ENCODE data around the gene SBF2.
"Not testable (repeated sequence)": the region's sequence is repeated elsewhere in the genome, so short reads cannot be mapped to it uniquely, and the experiment has no call there.

The SBF2 gene

GRCh38 chr11:10255388-10256125 lies 38.5 kb downstream of the SBF2 start:
- Histone ChIP-seq H3K27me3 (ENCODE audit: insufficient read depth, low read length) (no peaks in the 10 kb centered on the region), H3K9me3 (ENCODE audit: low read length) (no peaks in the 10 kb centered on the region), H3K36me3 (ENCODE audit: insufficient read depth, low read length) (no peaks in the 10 kb centered on the region), H3K4me1 (ENCODE audit: insufficient read depth, low read length) (no peaks in the 10 kb centered on the region), H2AFZ (ENCODE audit: low read depth, low read length) (no peak overlapping the region), H3K4me3 (ENCODE audit: low read length) (no peak overlapping the region)

DNA sequence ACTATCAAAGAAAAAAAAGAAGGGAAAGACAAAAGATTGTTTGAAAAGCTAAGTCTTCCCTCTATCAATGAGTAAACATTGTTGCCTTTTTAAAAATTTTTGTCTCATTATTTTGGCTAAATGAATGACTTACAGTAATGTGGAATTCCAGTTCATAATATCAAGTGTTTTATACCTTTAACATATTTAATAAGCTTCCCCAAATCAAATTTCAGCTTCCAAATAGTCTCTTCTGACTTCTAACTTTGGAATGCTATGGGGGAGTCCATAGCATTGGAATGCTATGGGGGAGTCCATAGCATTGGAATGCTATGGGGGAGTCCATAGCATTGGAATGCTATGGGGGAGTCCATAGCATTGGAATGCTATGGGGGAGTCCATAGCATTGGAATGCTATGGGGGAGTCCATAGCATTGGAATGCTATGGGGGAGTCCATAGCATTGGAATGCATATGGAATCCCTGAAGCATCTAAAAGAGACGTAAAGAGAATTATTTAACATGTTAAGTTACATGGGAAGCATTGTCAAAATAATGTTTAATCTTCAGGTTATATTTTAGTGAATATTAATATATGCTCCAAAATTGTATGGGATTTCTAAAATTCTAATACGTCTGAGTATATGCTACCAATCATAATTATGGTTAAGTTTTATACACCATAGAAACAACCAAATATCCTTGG lies 44.4 kb downstream of the SBF2 start:
- H3K4me3 ChIP-seq (ENCODE audit: low read length); H2AFZ ChIP-seq (ENCODE audit: low read depth, low read length); H3K27me3 ChIP-seq (ENCODE audit: insufficient read depth, low read length); H3K4me1 ChIP-seq (ENCODE audit: insufficient read depth, low read length); H3K9me3 ChIP-seq (ENCODE audit: low read length); H3K36me3 ChIP-seq (ENCODE audit: insufficient read depth, low read length): not testable (repeated sequence)

GRCh38 chr11:10247011-10247410 lies 47.0 kb downstream of the SBF2 start:
- Histone ChIP-seq H3K36me3 (ENCODE audit: insufficient read depth, low read length) (no peaks in the 10 kb centered on the region), H3K9me3 (ENCODE audit: low read length) (peaks cover 6% of the 10 kb centered on the region), H3K4me3 (ENCODE audit: low read length) (no peak overlapping the region), H3K27me3 (ENCODE audit: insufficient read depth, low read length) (no peaks in the 10 kb centered on the region), H2AFZ (ENCODE audit: low read depth, low read length) (no peak overlapping the region), H3K4me1 (ENCODE audit: insufficient read depth, low read length) (no peaks in the 10 kb centered on the region)

- H3K4me1 ChIP-seq (ENCODE audit: insufficient read depth, low read length): no peaks in the 10 kb centered on the region
- H3K9me3 ChIP-seq (ENCODE audit: low read length): peaks cover 6% of the 10 kb centered on the region
- no peaks in the 10 kb centered on the region for H3K36me3 ChIP-seq (ENCODE audit: insufficient read depth, low read length)
- H2AFZ ChIP-seq (ENCODE audit: low read depth, low read length): no peak overlapping the region
- no peaks in the 10 kb centered on the region for H3K27me3 ChIP-seq (ENCODE audit: insufficient read depth, low read length)
- no peak overlapping the region for H3K4me3 ChIP-seq (ENCODE audit: low read length)
These were observed 50.0 kb downstream of the SBF2 start for GRCh38 chr11:10243896-10244575.

- H2AFZ ChIP-seq (ENCODE audit: low read depth, low read length): no peak overlapping the region
- no peaks in the 10 kb centered on the region for H3K27me3 ChIP-seq (ENCODE audit: insufficient read depth, low read length)
- no peak overlapping the region for H3K4me3 ChIP-seq (ENCODE audit: low read length)
These were observed 57.2 kb downstream of the SBF2 start for GRCh38 chr11:10236840-10237239.

GRCh38 chr11:10233581-10233980 lies 60.4 kb downstream of the SBF2 start:
- Histone ChIP-seq H2AFZ (ENCODE audit: low read depth, low read length) (no peak overlapping the region), H3K4me1 (ENCODE audit: insufficient read depth, low read length) (no peaks in the 10 kb centered on the region), H3K27me3 (ENCODE audit: insufficient read depth, low read length) (no peaks in the 10 kb centered on the region), H3K36me3 (ENCODE audit: insufficient read depth, low read length) (no peaks in the 10 kb centered on the region), H3K9me3 (ENCODE audit: low read length) (peaks cover 8% of the 10 kb centered on the region), H3K4me3 (ENCODE audit: low read length) (no peak overlapping the region)

More at GRCh38 chr11:10236840-10237239, 57.2 kb downstream of the SBF2 start:
- Histone ChIP-seq H3K4me1 (ENCODE audit: insufficient read depth, low read length) (no peaks in the 10 kb centered on the region), H3K9me3 (ENCODE audit: low read length) (peaks cover 8% of the 10 kb centered on the region), H3K36me3 (ENCODE audit: insufficient read depth, low read length) (no peaks in the 10 kb centered on the region)

GRCh38 chr11:10232756-10233155 lies 61.3 kb downstream of the SBF2 start:
- Histone ChIP-seq H3K27me3 (ENCODE audit: insufficient read depth, low read length) (no peaks in the 10 kb centered on the region), H3K4me3 (ENCODE audit: low read length) (no peak overlapping the region)

DNA sequence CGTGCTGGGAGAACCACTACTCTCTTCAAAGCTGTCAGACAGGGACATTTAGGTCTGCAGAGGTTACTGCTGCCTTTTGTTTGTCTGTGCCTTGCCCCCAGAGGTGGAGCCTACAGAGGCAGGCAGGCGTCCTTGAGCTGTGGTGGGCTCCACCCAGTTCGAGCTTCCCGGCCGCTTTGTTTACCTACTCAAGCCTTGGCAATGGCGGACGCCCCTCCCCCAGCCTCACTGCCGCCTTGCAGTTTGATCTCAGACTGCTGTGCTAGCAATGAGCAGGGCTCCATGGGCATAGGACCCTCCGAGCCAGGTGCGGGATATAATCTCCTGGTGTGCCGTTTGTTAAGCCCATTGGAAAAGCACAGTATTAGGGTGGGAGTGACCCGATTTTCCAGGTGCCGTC lies 62.2 kb downstream of the SBF2 start:
- H2AFZ ChIP-seq (ENCODE audit: low read depth, low read length): not testable (repeated sequence)

More at GRCh38 chr11:10232756-10233155, 61.3 kb downstream of the SBF2 start:
- Histone ChIP-seq H3K4me1 (ENCODE audit: insufficient read depth, low read length) (no peaks in the 10 kb centered on the region), H3K36me3 (ENCODE audit: insufficient read depth, low read length) (no peaks in the 10 kb centered on the region), H2AFZ (ENCODE audit: low read depth, low read length) (no peak overlapping the region), H3K9me3 (ENCODE audit: low read length) (peaks cover 6% of the 10 kb centered on the region)

GRCh38 chr11:10225553-10225952 lies 68.5 kb downstream of the SBF2 start:
- H2AFZ ChIP-seq (ENCODE audit: low read depth, low read length): no peak overlapping the region
- no peaks in the 10 kb centered on the region for H3K36me3 ChIP-seq (ENCODE audit: insufficient read depth, low read length)
- no peaks in the 10 kb centered on the region for H3K4me1 ChIP-seq (ENCODE audit: insufficient read depth, low read length)
- H3K4me3 ChIP-seq (ENCODE audit: low read length): no peak overlapping the region
- no peaks in the 10 kb centered on the region for H3K9me3 ChIP-seq (ENCODE audit: low read length)
- no peaks in the 10 kb centered on the region for H3K27me3 ChIP-seq (ENCODE audit: insufficient read depth, low read length)

More for the DNA sequence above, 62.2 kb downstream of the SBF2 start:
- H3K4me3 ChIP-seq (ENCODE audit: low read length); H3K9me3 ChIP-seq (ENCODE audit: low read length); H3K27me3 ChIP-seq (ENCODE audit: insufficient read depth, low read length); H3K4me1 ChIP-seq (ENCODE audit: insufficient read depth, low read length); H3K36me3 ChIP-seq (ENCODE audit: insufficient read depth, low read length): not testable (repeated sequence)

DNA sequence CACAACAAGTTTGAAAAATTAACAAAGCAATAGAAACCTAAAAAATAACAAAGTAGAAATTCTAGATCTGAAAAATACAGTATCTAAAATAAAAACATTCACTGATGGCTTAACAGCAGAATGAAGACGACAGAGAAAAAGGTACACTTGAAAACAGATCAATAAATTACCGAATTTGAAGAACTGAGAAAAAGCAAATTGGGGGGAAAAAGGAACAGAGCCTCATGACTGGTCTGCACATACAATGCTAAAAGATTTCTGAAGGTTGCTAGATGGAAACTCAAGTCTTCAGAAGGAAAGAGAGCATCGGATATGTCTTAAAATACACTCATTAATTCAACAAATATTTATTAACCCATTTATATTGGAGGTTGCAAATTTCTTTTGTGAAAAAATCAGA lies 71.6 kb downstream of the SBF2 start:
- H3K36me3 ChIP-seq (ENCODE audit: insufficient read depth, low read length): no peaks in the 10 kb centered on the region
- no peak overlapping the region for H3K4me3 ChIP-seq (ENCODE audit: low read length)
- peaks cover 10% of the 10 kb centered on the region for H3K9me3 ChIP-seq (ENCODE audit: low read length)
- no peak overlapping the region for H2AFZ ChIP-seq (ENCODE audit: low read depth, low read length)
- no peaks in the 10 kb centered on the region for H3K27me3 ChIP-seq (ENCODE audit: insufficient read depth, low read length)
- H3K4me1 ChIP-seq (ENCODE audit: insufficient read depth, low read length): no peaks in the 10 kb centered on the region

DNA sequence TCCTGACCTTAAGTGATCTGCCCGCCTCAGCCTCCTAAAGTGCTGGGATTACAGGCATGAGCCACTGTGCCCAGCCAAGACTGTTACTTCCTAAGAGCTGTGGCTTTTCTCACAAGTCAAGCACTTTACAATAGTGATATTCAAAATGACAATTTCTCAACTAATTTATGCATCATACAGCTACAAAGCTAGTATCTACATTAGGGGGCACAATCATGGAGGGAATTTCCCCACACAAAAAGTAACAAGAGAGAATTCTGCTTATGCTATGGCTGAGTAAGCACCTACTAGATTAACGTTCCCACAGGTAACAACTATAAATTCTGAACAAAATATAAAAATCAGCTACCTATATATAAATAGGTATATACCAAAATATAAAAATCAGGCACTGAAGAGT lies 72.7 kb downstream of the SBF2 start:
- Histone ChIP-seq H3K27me3 (ENCODE audit: insufficient read depth, low read length) (no peaks in the 10 kb centered on the region), H2AFZ (ENCODE audit: low read depth, low read length) (no peak overlapping the region), H3K4me1 (ENCODE audit: insufficient read depth, low read length) (no peaks in the 10 kb centered on the region), H3K36me3 (ENCODE audit: insufficient read depth, low read length) (no peaks in the 10 kb centered on the region), H3K4me3 (ENCODE audit: low read length) (no peak overlapping the region), H3K9me3 (ENCODE audit: low read length) (peaks cover 10% of the 10 kb centered on the region)

DNA sequence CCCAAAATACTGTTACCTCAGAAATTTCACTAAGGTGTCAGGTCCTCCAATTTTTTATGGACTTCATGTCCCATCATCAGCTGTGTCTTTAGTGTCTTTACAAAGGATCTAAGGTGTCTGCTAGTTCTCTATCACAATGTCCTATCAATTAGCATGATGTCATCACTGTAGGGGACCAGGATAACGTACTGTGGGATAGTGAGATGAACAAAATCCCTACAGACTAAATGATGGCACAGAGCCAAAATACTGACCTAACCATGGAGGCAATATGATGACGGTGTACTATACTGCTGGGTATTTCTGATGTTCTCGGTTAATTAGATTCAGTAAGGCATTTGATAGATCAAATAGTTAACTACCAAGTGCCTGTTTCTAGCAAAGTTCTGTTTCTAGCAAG lies 82.5 kb downstream of the SBF2 start:
- no peaks in the 10 kb centered on the region for H3K27me3 ChIP-seq (ENCODE audit: insufficient read depth, low read length)
- peaks cover 4% of the 10 kb centered on the region for H3K9me3 ChIP-seq (ENCODE audit: low read length)
- H3K4me1 ChIP-seq (ENCODE audit: insufficient read depth, low read length): no peaks in the 10 kb centered on the region
- no peak overlapping the region for H2AFZ ChIP-seq (ENCODE audit: low read depth, low read length)
- H3K36me3 ChIP-seq (ENCODE audit: insufficient read depth, low read length): no peaks in the 10 kb centered on the region
- no peak overlapping the region for H3K4me3 ChIP-seq (ENCODE audit: low read length)

DNA sequence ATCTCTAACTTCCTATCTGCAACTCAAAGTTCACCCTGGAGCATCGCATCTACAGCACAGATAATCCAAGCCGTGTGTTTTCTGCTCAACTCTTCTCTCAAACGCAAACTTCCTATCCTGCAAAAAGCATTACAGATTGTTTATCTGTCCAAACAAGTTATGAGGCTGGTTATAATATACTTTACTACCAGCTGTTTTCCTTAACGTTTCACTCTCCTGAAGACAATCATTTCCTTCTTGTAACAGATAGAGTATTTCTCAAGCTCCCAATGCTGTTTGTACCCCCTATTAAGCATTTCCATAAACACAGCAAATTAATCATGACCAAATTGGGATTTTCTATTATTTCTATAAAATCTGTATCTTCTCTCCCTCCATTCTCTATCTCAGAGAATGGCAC lies 84.7 kb downstream of the SBF2 start:
- Histone ChIP-seq H3K36me3 (ENCODE audit: insufficient read depth, low read length) (no peaks in the 10 kb centered on the region), H3K4me1 (ENCODE audit: insufficient read depth, low read length) (no peaks in the 10 kb centered on the region), H3K4me3 (ENCODE audit: low read length) (no peak overlapping the region), H2AFZ (ENCODE audit: low read depth, low read length) (no peak overlapping the region), H3K9me3 (ENCODE audit: low read length) (peaks cover 7% of the 10 kb centered on the region), H3K27me3 (ENCODE audit: insufficient read depth, low read length) (no peaks in the 10 kb centered on the region)
